Esophagus (tissue), 2 donors: ENCODE measurements around the gene KRTAP19-7. TPM values are rescaled to one million over a fixed set of nuclear protein-coding genes. Genes with fewer than 3 reads are reported as not detected.

Experiments
- H3K27ac ChIP-seq, 2 donors: one replicate each; pipeline ENCODE4 v1.5.1; 2013; ENCODE audit warnings: low read depth in 2 of 2, mild to moderate bottlenecking in 2 of 2, inconsistent platforms in 1 of 2, low read length in 1 of 2, moderate library complexity in 1 of 2
- H3K27me3 ChIP-seq, 2 donors: one replicate each; pipeline ENCODE4 v1.6.1; 2013; ENCODE audit warnings: low read length in 2 of 2, control low read depth in 1 of 2, mild to moderate bottlenecking in 1 of 2; ENCODE audit not compliant: insufficient read depth in 2 of 2, control insufficient read depth in 1 of 2
- H3K36me3 ChIP-seq, 2 donors: one replicate each; pipeline ENCODE4 v1.6.1; 2013; ENCODE audit warnings: low read length in 1 of 2; ENCODE audit not compliant: control insufficient read depth in 2 of 2, insufficient read depth in 2 of 2
- H3K4me1 ChIP-seq, 2 donors: one replicate each; pipeline ENCODE4 v1.6.1; 2013; ENCODE audit warnings: low read length in 1 of 2; ENCODE audit not compliant: control insufficient read depth in 2 of 2, insufficient read depth in 2 of 2
- H3K4me3 ChIP-seq, 2 donors: one replicate each; pipeline ENCODE4 v1.5.1; 2013; ENCODE audit warnings: low read length in 2 of 2, mild to moderate bottlenecking in 2 of 2, low read depth in 1 of 2, moderate library complexity in 1 of 2
- H3K9me3 ChIP-seq, 2 donors: one replicate each; pipeline ENCODE4 v1.6.1; 2013; ENCODE audit warnings: mild to moderate bottlenecking in 2 of 2, low read depth in 1 of 2, low read length in 1 of 2, moderate library complexity in 1 of 2; ENCODE audit not compliant: control insufficient read depth in 2 of 2, insufficient read depth in 1 of 2
- WGBS, 2 donors: extraction: QIAGEN DNeasy Blood & Tissue Kit; methylation state at CpG; one replicate each; pipeline ENCODE4 v1.1.7; 2013; 5-methylcytosine and 5-hydroxymethylcytosine counted together
- polyA plus RNA-seq, 2 donors: library from polyadenylated mRNA; stranded (reverse); fragments of 200-250 nt; gene quantifications; one replicate each; pipeline ENCODE4 v1.2.3, GENCODE V29; 2013
- donor health status: healthy with polysubstance abuse.
- donor health status: Bipolar disorder and iron deficiency.

The KRTAP19-7 gene, protein sequence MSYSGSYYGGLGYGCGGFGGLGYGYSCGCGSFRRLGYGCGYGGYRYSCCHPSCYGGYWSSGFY
- not detected for polyA plus RNA-seq

DNA sequence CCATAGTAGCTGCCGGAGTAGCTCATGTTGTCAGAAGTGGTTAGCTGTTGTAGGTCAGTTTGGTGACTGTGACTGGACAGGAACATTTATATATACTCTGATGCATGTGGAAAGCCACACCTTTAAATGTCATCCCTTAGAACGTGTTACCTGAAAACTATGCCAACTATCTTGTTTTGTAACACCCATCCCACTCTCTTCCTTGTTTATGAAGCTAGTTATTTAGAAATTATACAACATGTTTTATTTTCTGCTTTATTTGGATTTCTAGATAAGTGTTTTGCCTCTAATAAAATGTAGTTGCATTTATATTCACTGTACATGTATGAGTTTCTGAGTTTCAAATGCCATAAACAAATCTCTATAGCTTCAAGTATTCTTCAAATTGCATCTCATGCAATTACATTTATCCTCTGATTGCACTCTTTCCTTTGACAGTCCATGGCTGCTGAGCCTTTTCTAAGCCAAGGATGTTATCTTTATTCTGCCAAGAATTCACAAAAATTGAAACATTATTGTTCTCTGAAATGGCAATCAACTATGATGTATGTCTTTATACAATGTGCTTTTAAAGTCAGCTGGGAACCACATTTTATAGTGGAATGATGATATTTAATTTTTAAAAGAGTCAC lies at the start of gene KRTAP19-7:
TSS of gene KRTAP19-7 (minus strand) at position 51 of the 632 bp plus-strand sequence. CDS start at position 26, 25 bp downstream.
- no peak within 1 kb of the TSS for H3K4me3 ChIP-seq
- no peaks in the 10 kb centered on the region for H3K4me1 ChIP-seq
- WGBS, 2 donors, result 59 to 70% methylated on average over 2 of the region's 2 CpGs
- no peaks in the 10 kb centered on the region for H3K27me3 ChIP-seq
- peaks cover 0 to 2% of the 10 kb centered on the region in 2 donors for H3K9me3 ChIP-seq
- H3K36me3 ChIP-seq, result no peaks in the 10 kb centered on the region
- no peak within 1 kb of the TSS for H3K27ac ChIP-seq

DNA sequence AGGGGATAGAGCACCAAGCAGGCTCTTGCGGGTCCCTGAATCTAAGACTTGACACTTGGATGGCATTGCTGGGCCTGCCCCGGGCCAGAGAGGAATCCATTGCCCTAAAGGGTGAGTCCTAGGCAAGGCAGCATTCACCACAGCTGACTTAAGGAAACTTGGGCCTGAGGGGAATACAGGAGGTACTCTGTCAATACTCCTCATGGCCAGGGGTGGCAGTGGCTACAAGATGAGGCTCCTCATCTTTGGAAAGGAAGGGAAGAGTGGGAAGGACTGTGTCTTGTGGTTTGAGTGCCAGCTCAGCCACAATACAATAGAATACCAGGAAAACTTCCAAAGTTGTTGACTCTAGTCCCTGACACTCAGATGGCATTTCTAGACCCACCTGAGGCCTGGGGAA lies 44.9 kb upstream of the KRTAP19-7 start:
- Histone ChIP-seq H3K4me3 (no peak overlapping the region), H3K9me3 (no peaks in the 10 kb centered on the region), H3K27ac (no peak overlapping the region), H3K36me3 (no peaks in the 10 kb centered on the region), H3K4me1 (no peaks in the 10 kb centered on the region), H3K27me3 (no peaks in the 10 kb centered on the region)
- 82 to 83% methylated on average over 2 of the region's 2 CpGs for WGBS, 2 donors

DNA sequence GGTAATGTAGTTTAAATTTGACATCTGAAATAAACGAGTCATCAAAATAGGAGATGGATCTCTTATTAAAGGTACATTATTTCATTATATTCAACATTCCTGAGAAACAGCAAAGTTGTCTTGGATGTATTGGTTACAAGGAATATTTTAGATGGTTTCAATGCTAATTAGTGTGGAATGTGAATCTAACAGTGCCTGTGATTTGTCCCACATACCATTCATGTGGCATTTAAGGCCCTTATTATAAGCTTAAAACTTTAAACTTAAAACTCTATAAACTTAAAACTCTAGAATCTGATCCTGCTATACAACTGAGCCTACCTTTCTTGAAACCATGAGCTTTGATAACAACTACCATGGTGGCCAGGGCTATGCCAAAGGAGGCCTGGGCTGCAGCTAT lies 39.7 kb upstream of the KRTAP19-7 start, which contains the start of gene KRTAP22-1:
TSS of gene KRTAP22-1 (plus strand) at position 301 of the 400 bp plus-strand sequence.
- WGBS, 2 donors, result 53 to 54% methylated on average over 1 of the region's 1 CpG
- Histone ChIP-seq H3K27me3 (no peaks in the 10 kb centered on the region), H3K4me1 (no peaks in the 10 kb centered on the region)

DNA sequence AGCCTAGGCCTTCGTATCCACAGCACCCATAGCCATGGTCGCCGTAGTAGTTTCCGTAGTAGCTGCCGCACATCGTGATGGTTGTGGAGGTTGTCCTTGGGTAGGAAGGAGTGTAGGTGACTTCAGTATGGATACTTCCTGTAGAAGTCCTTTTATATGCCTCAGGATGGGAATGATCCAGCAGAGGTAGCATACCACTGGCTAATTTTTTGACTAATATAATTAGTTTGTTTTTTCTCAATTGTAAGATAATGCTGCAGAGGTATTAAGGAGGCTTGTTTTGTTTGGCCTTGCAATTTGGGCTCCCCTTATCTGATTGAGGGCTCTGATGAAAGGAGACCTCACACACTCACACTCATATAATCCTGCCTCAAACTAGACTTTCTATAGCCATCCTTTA lies 37.7 kb upstream of the KRTAP19-7 start, which contains the start of gene KRTAP6-2:
TSS of gene KRTAP6-2 (minus strand) at position 101 of the 400 bp plus-strand sequence. CDS start at position 73, 28 bp downstream.
- Histone ChIP-seq H3K9me3 (peaks cover 3 to 4% of the 10 kb centered on the region in 2 donors), H3K27ac (no peak within 1 kb of the TSS), H3K4me3 (no peak within 1 kb of the TSS), H3K36me3 (no peaks in the 10 kb centered on the region), H3K27me3 (no peaks in the 10 kb centered on the region), H3K4me1 (no peaks in the 10 kb centered on the region)
- WGBS, 2 donors, result 95 to 97% methylated on average over 6 of the region's 6 CpGs

More for the DNA sequence above, 39.7 kb upstream of the KRTAP19-7 start, which contains the start of gene KRTAP22-1:
- Histone ChIP-seq H3K9me3 (peaks cover 3 to 4% of the 10 kb centered on the region in 2 donors), H3K4me3 (no peak within 1 kb of the TSS), H3K36me3 (no peaks in the 10 kb centered on the region), H3K27ac (no peak within 1 kb of the TSS)

DNA sequence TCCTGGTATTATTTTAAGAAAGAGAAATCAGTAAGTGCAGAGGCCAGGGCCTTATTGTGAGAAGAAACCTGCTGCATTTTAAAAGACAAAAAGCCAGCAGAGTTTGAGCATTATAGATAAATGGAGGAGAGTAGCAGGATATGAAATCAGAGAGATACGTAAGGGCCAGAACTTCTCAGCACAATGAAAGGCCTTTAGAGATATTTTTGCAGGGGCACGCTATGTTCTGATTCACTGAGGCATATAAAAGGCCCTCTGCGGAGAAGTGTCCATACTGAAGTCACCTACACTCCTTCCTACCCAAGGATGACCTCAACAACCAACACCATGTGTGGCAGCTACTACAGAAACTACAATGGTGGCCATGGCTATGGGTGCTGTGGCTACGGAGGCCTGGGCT lies 31.0 kb upstream of the KRTAP19-7 start, which contains the start of gene KRTAP6-3:
TSS of gene KRTAP6-3 (plus strand) at position 301 of the 400 bp plus-strand sequence. CDS start at position 307, 6 bp downstream.
- Histone ChIP-seq H3K36me3 (no peaks in the 10 kb centered on the region), H3K27me3 (no peaks in the 10 kb centered on the region), H3K4me1 (no peaks in the 10 kb centered on the region), H3K4me3 (no peak within 1 kb of the TSS), H3K9me3 (no peaks in the 10 kb centered on the region), H3K27ac (no peak within 1 kb of the TSS)
- 91 to 94% methylated on average over 4 of the region's 4 CpGs for WGBS, 2 donors

DNA sequence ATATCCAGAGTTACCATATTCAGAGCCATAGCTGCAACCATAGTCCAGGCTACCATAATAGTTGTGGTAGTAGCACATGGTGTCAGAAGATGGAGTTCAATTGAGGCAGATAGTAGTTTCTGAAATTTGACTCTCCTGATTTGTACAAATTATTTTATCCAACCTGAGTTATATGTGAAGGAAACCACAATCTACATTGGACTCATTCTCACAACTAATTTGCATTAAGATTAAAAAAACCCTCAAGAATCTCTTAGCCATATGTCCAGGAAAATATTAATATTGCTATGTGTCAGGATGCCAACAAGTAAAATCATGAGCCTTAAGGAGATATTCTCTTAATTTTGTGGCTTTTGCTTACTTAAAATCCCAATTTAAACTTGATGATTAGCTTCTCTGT lies 29.2 kb upstream of the KRTAP19-7 start, which contains the start of gene KRTAP22-2:
TSS of gene KRTAP22-2 (minus strand) at position 101 of the 400 bp plus-strand sequence.
- Histone ChIP-seq H3K27me3 (no peaks in the 10 kb centered on the region), H3K4me3 (no peak within 1 kb of the TSS), H3K9me3 (no peaks in the 10 kb centered on the region), H3K36me3 (no peaks in the 10 kb centered on the region), H3K27ac (no peak within 1 kb of the TSS), H3K4me1 (no peaks in the 10 kb centered on the region)

DNA sequence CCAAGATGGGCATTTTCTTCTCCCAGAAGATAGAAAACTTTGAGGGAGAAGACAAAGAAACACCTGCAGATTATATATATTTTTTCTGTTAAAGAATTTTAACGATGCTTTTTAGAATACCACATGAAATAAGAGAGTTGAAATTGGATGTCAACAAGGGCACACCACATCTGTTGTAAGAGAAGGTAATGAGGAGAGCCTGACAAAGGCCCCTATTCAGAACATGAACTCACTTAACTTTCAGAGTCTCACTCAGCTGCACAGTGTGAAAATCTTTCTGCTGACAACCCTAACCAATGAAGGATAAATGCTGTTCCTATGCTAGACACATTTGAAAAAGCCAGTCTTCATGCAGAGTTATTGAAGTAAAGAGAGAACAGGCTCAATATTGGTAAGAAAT lies 21.8 kb upstream of the KRTAP19-7 start:
- WGBS, 2 donors, result 71 to 72% methylated on average over 1 of the region's 1 CpG
- Histone ChIP-seq H3K4me3 (no peak overlapping the region), H3K4me1 (no peaks in the 10 kb centered on the region), H3K36me3 (no peaks in the 10 kb centered on the region), H3K9me3 (no peaks in the 10 kb centered on the region), H3K27ac (no peak overlapping the region), H3K27me3 (no peaks in the 10 kb centered on the region)

DNA sequence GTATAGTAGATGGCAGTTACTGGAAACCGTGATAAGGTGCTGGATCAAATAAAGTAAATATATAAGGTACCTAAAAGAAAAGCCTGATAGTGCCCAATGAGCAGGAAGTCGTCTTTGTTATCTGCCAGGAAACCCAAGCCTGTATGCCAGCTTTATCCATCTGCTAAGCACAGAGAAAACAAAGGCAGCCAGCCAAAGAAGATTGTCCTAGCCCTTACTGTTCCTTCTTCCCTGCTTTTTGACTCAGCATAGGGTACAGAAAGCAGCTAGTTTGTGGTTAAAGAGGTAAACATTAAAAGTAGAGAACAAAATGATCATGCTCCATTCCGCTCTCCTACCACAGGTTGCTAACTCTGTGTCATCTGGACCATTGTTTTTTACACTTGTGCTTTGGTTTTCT lies 19.0 kb upstream of the KRTAP19-7 start:
- Histone ChIP-seq H3K4me3 (no peak overlapping the region), H3K27me3 (no peaks in the 10 kb centered on the region), H3K4me1 (no peaks in the 10 kb centered on the region), H3K9me3 (no peaks in the 10 kb centered on the region), H3K27ac (no peak overlapping the region), H3K36me3 (no peaks in the 10 kb centered on the region)
- 49 to 53% methylated on average over 3 of the region's 3 CpGs for WGBS, 2 donors

DNA sequence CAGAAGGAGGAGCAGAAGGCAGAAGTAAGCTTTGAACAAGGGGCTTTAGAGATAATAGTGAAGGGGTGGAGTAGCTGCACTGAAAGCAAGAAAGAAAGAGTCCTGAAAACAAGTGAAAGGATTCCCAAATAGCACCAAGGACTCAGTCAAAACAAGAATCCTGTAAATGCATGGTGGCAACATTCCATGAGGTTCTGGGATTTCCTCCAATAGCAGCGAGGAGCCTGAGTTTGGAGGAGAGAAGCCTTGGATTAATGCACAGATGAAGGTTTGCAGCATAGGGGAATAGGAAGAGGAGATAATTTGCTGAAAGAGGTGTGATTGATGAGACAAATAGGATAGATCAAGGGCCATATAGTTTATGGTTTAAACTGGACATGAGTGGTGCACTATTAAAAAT lies 18.2 kb upstream of the KRTAP19-7 start:
- Histone ChIP-seq H3K27ac (no peak overlapping the region), H3K4me1 (no peaks in the 10 kb centered on the region), H3K36me3 (no peaks in the 10 kb centered on the region), H3K9me3 (no peaks in the 10 kb centered on the region), H3K4me3 (no peak overlapping the region), H3K27me3 (no peaks in the 10 kb centered on the region)
- WGBS, 2 donors, result 34 to 50% methylated on average over 1 of the region's 1 CpG

DNA sequence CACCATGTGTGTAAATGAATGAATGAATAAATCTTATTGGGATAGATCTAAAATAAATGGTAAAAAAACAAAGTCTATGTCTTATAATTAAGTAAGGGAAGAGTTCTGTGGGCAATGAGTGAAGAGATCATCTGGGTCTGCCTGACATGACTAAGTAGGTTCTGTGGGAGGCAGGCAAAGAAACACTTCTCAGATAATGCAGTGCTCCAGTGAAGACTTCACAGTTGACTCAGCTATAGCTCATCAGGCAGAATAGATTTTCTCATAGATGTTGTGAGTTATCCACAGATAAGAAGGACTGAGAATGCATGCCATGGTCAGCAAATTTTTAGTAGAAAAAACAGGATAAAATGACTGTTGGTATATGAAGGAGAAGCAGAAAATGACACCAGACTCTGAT lies 16.7 kb upstream of the KRTAP19-7 start:
- H3K27ac ChIP-seq, result no peak overlapping the region
- no peaks in the 10 kb centered on the region for H3K9me3 ChIP-seq
- no peak overlapping the region for H3K4me3 ChIP-seq
- H3K27me3 ChIP-seq, result no peaks in the 10 kb centered on the region
- no peaks in the 10 kb centered on the region for H3K36me3 ChIP-seq
- H3K4me1 ChIP-seq, result no peaks in the 10 kb centered on the region
